Activated CD4-positive, CD25-positive, alpha-beta regulatory T cell treated with anti-CD3 and anti-CD28 coated beads, Interleukin-2, amount 50 U/mL, for 24 hours (primary cell): ENCODE measurements around the gene KIAA0513.
"Not testable (repeated sequence)": the region's sequence is repeated elsewhere in the genome, so short reads cannot be mapped to it uniquely, and the experiment has no call there.

Source experiments
- ATAC-seq, 2 donors: fragments of 150-1000 bp; cut with Tn5 transposase; one replicate each; pipeline ENCODE4 v1.10.0; 2021; ENCODE audit warnings: mild to moderate bottlenecking in 1 of 2, moderate library complexity in 1 of 2

Gene KIAA0513

GRCh38 chr16:85029408-85029784 is 1.8 kb downstream of the KIAA0513 start:
- ATAC-seq: peak; percentile 70 to 72

- no peak for ATAC-seq
These were observed 2.4 kb downstream of the KIAA0513 start for GRCh38 chr16:85029981-85030401.

- no peak for ATAC-seq
These were observed 3.9 kb downstream of the KIAA0513 start for GRCh38 chr16:85031451-85031850.

- ATAC-seq: not testable (repeated sequence)
These were observed 4.6 kb downstream of the KIAA0513 start for GRCh38 chr16:85032187-85032586.

GRCh38 chr16:85033171-85033570 is 5.6 kb downstream of the KIAA0513 start:
- no peak for ATAC-seq

- ATAC-seq: no peak
These were observed 7.2 kb downstream of the KIAA0513 start for GRCh38 chr16:85034591-85035433.

GRCh38 chr16:85036236-85037049 is 8.8 kb downstream of the KIAA0513 start:
- no peak for ATAC-seq

- no peak for ATAC-seq
These were observed 9.4 kb downstream of the KIAA0513 start for GRCh38 chr16:85037050-85037410.

- no peak for ATAC-seq
These were observed 10.1 kb downstream of the KIAA0513 start for GRCh38 chr16:85037721-85038120.

- ATAC-seq: no peak
These were observed 13.1 kb downstream of the KIAA0513 start for GRCh38 chr16:85040685-85041084.

GRCh38 chr16:85041219-85042166 is 13.9 kb downstream of the KIAA0513 start:
- no peak for ATAC-seq

GRCh38 chr16:85042167-85042526 is 14.6 kb downstream of the KIAA0513 start:
- ATAC-seq: no peak

- ATAC-seq: no peak
These were observed 15.0 kb downstream of the KIAA0513 start for GRCh38 chr16:85042606-85043005.

GRCh38 chr16:85045077-85045476 is 17.5 kb downstream of the KIAA0513 start:
- ATAC-seq: no peak

- no peak for ATAC-seq
These were observed 18.3 kb downstream of the KIAA0513 start for GRCh38 chr16:85045641-85046471.

GRCh38 chr16:85046472-85046916 is 18.9 kb downstream of the KIAA0513 start:
- ATAC-seq: no peak

GRCh38 chr16:85046931-85047866 is 19.6 kb downstream of the KIAA0513 start:
- no peak for ATAC-seq

GRCh38 chr16:85047867-85048455 is 20.4 kb downstream of the KIAA0513 start:
- ATAC-seq: no peak

- ATAC-seq: no peak
These were observed 21.4 kb downstream of the KIAA0513 start for GRCh38 chr16:85048921-85049562.
